GM12874 (cell line): Measurements from ENCODE around the gene ANKS3.

ENCODE experiments used
- TF ChIP-seq, protein P1 (sequence below): IDR thresholded peaks from 2 replicates; pipeline ENCODE4 v1.5.1; 2011; ENCODE audit warnings: low read depth, mild to moderate bottlenecking, control low read depth, low read length, moderate library complexity; ENCODE audit not compliant: insufficient read depth

ANKS3 gene

DNA sequence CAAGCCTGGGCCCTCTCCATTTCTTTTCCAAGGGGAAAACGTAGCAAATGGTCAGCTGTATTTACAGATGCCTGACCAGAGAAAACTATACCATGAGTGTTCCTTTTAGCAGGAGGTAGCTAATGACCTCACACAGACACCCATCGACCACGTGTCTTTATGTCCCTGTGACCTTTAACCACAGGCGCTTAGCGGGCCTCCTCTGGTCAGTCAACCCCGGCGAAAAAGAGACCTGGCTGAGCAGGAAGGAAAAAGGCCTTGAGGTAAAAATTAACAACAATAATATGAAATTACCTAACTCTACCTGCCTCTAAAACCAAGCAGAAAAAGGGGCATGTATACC lies 31.6 kb downstream of the ANKS3 start:
- TF ChIP-seq, protein P1, sequence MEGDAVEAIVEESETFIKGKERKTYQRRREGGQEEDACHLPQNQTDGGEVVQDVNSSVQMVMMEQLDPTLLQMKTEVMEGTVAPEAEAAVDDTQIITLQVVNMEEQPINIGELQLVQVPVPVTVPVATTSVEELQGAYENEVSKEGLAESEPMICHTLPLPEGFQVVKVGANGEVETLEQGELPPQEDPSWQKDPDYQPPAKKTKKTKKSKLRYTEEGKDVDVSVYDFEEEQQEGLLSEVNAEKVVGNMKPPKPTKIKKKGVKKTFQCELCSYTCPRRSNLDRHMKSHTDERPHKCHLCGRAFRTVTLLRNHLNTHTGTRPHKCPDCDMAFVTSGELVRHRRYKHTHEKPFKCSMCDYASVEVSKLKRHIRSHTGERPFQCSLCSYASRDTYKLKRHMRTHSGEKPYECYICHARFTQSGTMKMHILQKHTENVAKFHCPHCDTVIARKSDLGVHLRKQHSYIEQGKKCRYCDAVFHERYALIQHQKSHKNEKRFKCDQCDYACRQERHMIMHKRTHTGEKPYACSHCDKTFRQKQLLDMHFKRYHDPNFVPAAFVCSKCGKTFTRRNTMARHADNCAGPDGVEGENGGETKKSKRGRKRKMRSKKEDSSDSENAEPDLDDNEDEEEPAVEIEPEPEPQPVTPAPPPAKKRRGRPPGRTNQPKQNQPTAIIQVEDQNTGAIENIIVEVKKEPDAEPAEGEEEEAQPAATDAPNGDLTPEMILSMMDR, result no peak

DNA sequence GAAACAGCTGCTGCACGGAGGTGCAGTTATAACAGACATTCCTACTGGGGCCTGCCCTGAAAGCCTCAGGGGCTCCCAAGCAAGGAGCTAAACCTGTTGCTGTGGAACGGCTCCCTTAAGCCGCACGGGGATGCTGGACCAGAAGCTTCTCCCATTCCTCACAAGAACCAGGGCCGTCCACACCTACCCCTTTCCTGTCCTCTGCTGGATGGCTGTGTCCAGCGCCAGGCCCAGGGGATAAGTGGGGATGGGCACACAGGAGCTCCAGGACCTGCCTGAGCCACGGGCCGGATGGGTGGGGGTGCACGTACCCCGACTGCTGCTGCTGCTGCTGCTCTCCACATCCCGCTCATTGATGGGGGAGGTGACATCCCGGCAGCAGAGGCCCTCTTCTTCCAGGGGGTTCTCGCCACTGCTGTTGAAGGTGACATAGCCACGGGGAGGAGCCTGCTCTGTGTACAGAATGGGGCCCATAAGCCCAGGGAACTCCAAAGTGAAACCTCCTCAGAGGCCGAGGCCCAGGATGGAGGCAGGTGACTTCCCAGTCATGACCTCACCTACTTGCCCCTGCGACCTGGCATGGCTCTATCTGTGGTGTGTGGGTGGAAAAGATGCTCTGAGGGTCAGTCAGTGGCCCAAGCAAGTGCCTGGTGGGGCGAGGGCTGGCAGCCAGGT lies 32.1 kb downstream of the ANKS3 start:
- TF ChIP-seq, protein P1, result no peak

DNA sequence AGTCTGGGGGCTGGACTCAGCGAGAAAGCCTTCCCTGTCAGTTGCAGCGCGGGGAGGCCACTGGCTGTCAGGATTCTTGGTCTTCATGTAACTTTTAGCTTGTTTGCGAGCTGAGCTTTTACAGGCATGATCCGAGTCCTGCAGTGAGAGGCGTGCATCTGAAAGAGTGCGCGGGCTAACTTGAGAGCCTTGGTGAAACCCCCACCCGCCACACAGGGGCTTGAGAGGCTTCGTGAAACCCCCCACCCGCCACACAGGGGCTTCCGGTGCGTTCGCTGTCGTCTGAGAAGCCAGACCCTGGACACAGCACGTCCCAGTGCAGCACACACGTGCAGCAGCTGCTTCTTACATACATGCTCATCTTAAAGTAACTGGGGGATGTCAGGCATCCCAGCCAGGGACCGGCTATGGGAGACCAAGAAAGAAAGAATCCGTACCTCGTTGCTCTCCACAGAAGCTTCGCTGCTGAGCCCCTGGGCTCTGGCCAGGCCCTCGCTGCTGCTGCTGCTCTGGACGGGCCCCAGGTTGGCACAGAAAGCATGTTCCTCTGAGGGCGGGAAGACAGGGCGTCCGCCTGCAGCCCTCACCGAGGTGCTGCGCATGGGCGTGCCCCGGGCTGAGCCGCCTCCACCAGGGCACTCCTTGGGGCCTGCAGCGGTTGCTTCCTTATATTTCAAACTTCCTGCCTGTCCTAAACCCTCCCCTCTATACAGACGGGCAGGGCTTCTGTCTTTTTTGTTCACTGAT lies 32.9 kb downstream of the ANKS3 start:
- TF ChIP-seq, protein P1, result no peak

DNA sequence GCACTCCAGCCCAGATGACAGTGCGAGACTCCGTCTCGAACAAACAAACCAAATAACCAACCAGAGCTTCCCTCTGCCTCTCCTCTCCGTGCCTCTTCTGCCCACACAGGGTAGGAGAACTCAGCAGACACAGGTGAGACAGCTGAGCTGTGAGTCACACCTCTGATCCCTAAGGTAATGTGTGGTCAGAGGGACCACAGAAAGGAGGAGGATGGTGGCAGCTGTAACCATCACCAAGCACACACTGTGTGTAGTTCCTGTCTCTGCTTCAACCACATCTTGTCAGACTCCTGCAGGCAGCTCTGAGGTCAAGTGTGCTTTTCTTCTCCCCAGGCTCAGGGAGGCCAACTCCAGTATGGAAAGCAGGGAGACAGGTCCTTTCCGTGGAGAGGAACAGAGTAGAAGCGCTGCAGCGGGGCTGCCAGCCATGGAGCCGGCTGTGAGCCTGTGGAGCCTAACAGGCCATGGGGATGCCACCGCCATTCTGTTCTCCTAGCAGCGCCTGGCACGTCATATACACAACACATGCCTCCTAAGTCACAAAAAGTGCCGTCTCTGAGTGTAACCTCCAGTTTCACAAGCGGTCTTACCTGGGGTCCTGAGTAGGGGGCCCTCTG lies 33.6 kb downstream of the ANKS3 start:
- TF ChIP-seq, protein P1, result no peak

DNA sequence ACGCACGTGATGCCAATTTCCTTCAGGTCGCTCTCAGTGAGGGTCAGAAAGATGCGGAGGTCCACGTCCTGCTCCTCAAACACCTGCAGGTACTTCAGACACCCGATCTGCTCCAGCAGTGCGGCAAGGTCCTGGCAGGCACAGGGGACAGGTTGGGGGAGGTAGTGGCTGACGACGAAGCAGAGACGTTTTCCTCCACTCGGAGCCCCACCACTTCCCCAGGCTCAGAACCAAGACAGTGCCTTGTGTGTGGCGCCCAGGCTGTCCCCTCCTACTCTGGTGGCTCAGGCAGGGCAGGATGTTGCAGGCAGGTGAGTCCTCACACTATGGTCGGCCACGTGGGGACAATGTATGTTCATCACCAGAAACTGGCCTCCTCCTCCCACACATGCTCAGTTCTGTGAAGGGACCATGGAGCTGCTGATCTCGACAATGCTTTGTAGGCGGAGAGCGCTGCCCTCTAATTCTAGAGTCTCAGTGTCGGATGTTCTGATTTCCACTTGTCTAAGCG lies 35.0 kb downstream of the ANKS3 start:
- TF ChIP-seq, protein P1, result no peak

DNA sequence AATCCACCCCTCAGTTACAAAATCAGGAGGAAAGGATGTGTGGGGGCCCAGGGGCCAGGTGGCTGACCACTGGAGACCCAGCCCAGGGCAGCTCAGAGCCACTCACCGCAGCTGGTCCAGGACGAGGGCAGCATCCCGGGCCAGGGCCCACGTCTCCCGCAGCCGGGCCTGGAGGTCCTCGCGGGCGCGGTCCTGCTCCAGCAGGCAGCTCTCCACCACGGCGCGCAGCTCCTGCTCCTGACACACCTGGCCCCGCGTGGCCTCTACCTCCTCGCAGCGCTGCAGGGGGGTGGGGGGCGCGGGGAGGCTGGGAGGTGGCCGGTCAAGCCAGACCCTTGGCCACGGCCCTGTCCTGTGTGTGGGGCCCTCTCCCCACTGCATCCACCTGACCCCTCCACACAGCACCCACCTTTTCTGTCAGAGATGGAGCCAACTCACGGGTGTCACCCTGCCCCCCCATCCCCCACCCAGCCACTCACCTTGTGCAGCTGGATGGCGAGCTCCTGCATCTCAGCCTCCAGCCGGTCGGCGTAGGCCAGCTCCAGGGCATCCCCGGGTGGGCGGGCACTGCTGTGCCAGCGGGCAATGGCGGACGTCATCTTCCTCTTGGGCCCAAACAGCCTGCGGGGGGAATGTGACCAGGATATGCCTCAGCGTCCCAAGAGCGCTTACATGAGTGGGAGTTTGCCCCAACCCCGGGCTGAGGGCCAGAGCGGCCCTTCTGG lies 35.6 kb downstream of the ANKS3 start:
- TF ChIP-seq, protein P1, result no peak

DNA sequence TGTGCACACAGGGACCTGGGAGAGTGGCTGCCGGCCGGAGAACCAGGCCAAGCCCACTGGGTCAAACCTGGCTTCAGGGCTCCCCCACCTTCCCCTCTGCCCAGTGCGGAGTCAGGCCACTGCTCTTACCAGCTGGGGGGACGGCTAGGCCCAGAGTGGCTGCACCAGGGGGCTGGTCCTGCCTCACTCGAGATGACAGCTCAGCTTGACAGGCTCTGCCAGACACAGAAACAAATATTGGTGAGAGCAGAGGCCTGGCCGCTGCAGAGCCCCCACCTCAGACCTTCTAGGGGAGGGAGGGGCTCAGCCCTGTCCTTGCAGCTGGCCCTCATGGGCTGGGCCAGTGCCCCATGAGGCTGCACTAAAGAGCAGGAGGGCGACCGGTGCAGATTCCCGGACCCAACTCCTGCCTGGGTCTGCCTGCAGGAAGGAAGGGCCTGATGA lies 36.2 kb downstream of the ANKS3 start:
- TF ChIP-seq, protein P1, result no peak
